HepG2 (cell line): ENCODE results near the gene MVB12A. TPM values are rescaled to one million over a fixed set of nuclear protein-coding genes. Genes with fewer than 3 reads are reported as not detected.

ENCODE experiments used
- ATAC-seq: fragments of 200-7000 bp; cut with Tn5 transposase; 3 replicates; pipeline ENCODE4 v1.9.1; 2020; ENCODE audit warnings: mild to moderate bottlenecking, moderate library complexity
- BruUV-seq: library from RNA; stranded (reverse); fragments of 400-500 nt; replicated peaks from 2 replicates; lab custom pipeline; 2021; lab: Mats Ljungman, UMichigan
- CTCF ChIA-PET: fragments of 300-600 bp; formaldehyde crosslinking; extraction: SDS; loops from one replicate; lab custom pipeline; 2021; ENCODE audit warnings: low total read pairs, inconsistent platforms, low intra/inter-chr PET ratio; lab: Yijun Ruan, JAX
- POLR2A ChIA-PET: fragments of 350-600 bp; sonication (Branson Sonifier 250); formaldehyde crosslinking; loops from one replicate; lab custom pipeline; 2020; ENCODE audit warnings: antibody characterized with exemption, inconsistent platforms; lab: Yijun Ruan, JAX
- DNase-seq: peaks from one replicate; pipeline ENCODE4 v3.0.0-alpha.2; 2015; ENCODE audit warnings: low spot score
- FAIRE-seq: peaks from 3 replicates; lab custom pipeline; 2011; peaks lifted over from hg19 to GRCh38; lab: Jason Lieb, UNC
- H2AFZ ChIP-seq: one replicate; pipeline ENCODE4 v1.6.1; 2011; ENCODE audit warnings: low read length, inconsistent platforms
- H3K27ac ChIP-seq: fragments of 300-600 bp; 3 replicates; pipeline ENCODE4 v1.8.0; 2011; ENCODE audit warnings: mixed run types, mild to moderate bottlenecking, mixed read lengths, low read length, inconsistent platforms; ENCODE audit not compliant: insufficient read depth; ENCODE audit errors: extremely low read length
- H3K27me3 ChIP-seq, 2 experiments: fragments of 200-600 bp in 1 of 2; 2 replicates in 1 of 2; 3 replicates in 1 of 2; pipeline versions ENCODE4 v1.6.0 to v1.8.0; 2011; ENCODE audit warnings: low read length in 2 of 2, mild to moderate bottlenecking in 2 of 2, moderate library complexity in 2 of 2, inconsistent platforms in 1 of 2; ENCODE audit not compliant: insufficient read depth in 2 of 2, control insufficient read depth in 1 of 2
- H3K36me3 ChIP-seq, 2 experiments: fragments of 200-600 bp in 1 of 2; replicated peaks in 1 of 2; 2 replicates in 1 of 2; 3 replicates in 1 of 2; pipeline versions ENCODE4 v1.5.1 to v1.8.0; 2011; ENCODE audit warnings: low read length in 2 of 2, inconsistent platforms in 1 of 2; ENCODE audit not compliant: insufficient read depth in 2 of 2, control insufficient read depth in 1 of 2
- H3K4me1 ChIP-seq: 2 replicates; pipeline ENCODE4 v1.5.1; 2012; ENCODE audit warnings: low read length, inconsistent platforms; ENCODE audit not compliant: insufficient read depth
- H3K4me2 ChIP-seq: 2 replicates; pipeline ENCODE4 v1.6.0; 2011; ENCODE audit warnings: low read depth, low read length, inconsistent platforms
- H3K4me3 ChIP-seq, 3 experiments: fragments of 200-600 bp in 1 of 3; sonication (generic), shearing (Covaris generic) in 1 of 3; replicated peaks in 1 of 3; 2 replicates each; pipeline ENCODE4 v1.5.1; 2011 to 2016; ENCODE audit warnings: low read length in 3 of 3, inconsistent platforms in 2 of 3, low read depth in 2 of 3, mild to moderate bottlenecking in 2 of 3, control low read depth in 1 of 3, mixed read lengths in 1 of 3; ENCODE audit not compliant: insufficient read depth in 1 of 3
- H3K79me2 ChIP-seq: one replicate; pipeline ENCODE4 v1.6.1; 2011; ENCODE audit warnings: low read length, inconsistent platforms; ENCODE audit not compliant: insufficient read depth
- H3K9ac ChIP-seq: 2 replicates; pipeline ENCODE4 v1.6.0; 2011; ENCODE audit warnings: mild to moderate bottlenecking, low read depth, low read length, inconsistent platforms; ENCODE audit not compliant: insufficient read depth
- H3K9me3 ChIP-seq: 2 replicates; pipeline ENCODE4 v1.5.1; 2012; ENCODE audit warnings: mild to moderate bottlenecking, low read length
- H4K20me1 ChIP-seq: 2 replicates; pipeline ENCODE4 v1.6.0; 2011; ENCODE audit warnings: inconsistent platforms, mild to moderate bottlenecking, low read length, moderate library complexity; ENCODE audit not compliant: insufficient read depth
- FOXO1 ChIP-seq: sonication (generic); formaldehyde crosslinking; IDR thresholded peaks from 2 replicates; pipeline ENCODE4 v1.4.0; 2020; ENCODE audit warnings: missing genetic modification reagents
- JARID2 ChIP-seq: sonication (generic); formaldehyde crosslinking; IDR thresholded peaks from 2 replicates; pipeline ENCODE4 v1.8.1; 2023; ENCODE audit warnings: missing genetic modification reagents, inconsistent platforms; ENCODE audit not compliant: insufficient replicate concordance
- MTF2 ChIP-seq: sonication (generic); formaldehyde crosslinking; IDR thresholded peaks from 2 replicates; pipeline ENCODE4 v1.5.0; 2020; ENCODE audit warnings: missing genetic modification reagents, borderline replicate concordance
- POLR2AphosphoS5 ChIP-seq: IDR thresholded peaks from 2 replicates; pipeline ENCODE4 v1.6.1; 2012; ENCODE audit warnings: low read depth, low read length
- XBP1 ChIP-seq: sonication (generic); formaldehyde crosslinking; IDR thresholded peaks from 2 replicates; pipeline ENCODE4 v1.5.0; 2020; ENCODE audit warnings: missing genetic modification reagents
- ZNF3 ChIP-seq: IDR thresholded peaks from 2 replicates; pipeline ENCODE4 v1.7.0; 2017; ENCODE audit warnings: inconsistent platforms
- ZNF547 ChIP-seq: sonication (generic); formaldehyde crosslinking; IDR thresholded peaks from 2 replicates; pipeline ENCODE4 v1.5.1; 2020; ENCODE audit warnings: mild to moderate bottlenecking, missing genetic modification reagents
- ZNF572 ChIP-seq: sonication (generic); formaldehyde crosslinking; IDR thresholded peaks from 2 replicates; pipeline ENCODE4 v1.5.1; 2020; ENCODE audit warnings: mild to moderate bottlenecking, missing genetic modification reagents
- ZNF768 ChIP-seq: sonication (generic); formaldehyde crosslinking; IDR thresholded peaks from 2 replicates; pipeline ENCODE4 v1.4.0; 2020; ENCODE audit warnings: missing genetic modification reagents
- WGBS: methylation state at CpG from one replicate; pipeline ENCODE4 v1.1.6; 2017; ENCODE audit warnings: low lambda C conversion rate; 5-methylcytosine and 5-hydroxymethylcytosine counted together
- in situ Hi-C: cut with HindIII; loops from 2 replicates; pipeline ENCODE4 v1.10.0; 2017; ENCODE audit warnings: low pct_unique_long_range_greater_than_20kb; ENCODE audit not compliant: extremely low pct_ligation_motif_present
- intact Hi-C: fragments of 100-400 bp; cut with micrococcal nuclease; formaldehyde crosslinking; loops from one replicate; pipeline ENCODE4 v1.10.0; 2022; ENCODE audit not compliant: unreplicated experiment
- polyA plus RNA-seq, 8 experiments: library from polyadenylated mRNA; depleted of rRNA in 3 of 8; stranded (reverse) in 7 of 8; unstranded in 1 of 8; fragments of >200 nt; fragmentation: Illumina TruSeq in 4 of 8; extraction: Trizol in 4 of 8; gene quantifications; 2 replicates each; pipeline versions ENCODE4 v1.2.1 to v1.2.3, GENCODE V29; 2011 to 2016; ENCODE audit warnings: low read depth in 4 of 8, missing spikeins in 1 of 8, mixed read lengths in 1 of 8; ENCODE audit not compliant: insufficient read depth in 1 of 8
- total RNA-seq, 5 experiments: library from RNA; depleted of rRNA; stranded (reverse); fragments of >200 nt; fragmentation: Illumina TruSeq; extraction: Trizol; gene quantifications; 2 replicates each; pipeline ENCODE4 v1.2.3, GENCODE V29; 2016; ENCODE audit warnings: low read depth in 1 of 5

Gene MVB12A
- total and polyA plus RNA-seq, 2 of the 13 experiments (the other 11 are each of a cell fraction or from before 2014, with no cell fraction given) = 35.7 to 36.1 TPM

GRCh38 chr19:17436094-17436873 is 16.4 kb downstream of the MVB12A start (continued):
- TF ChIP-seq JARID2 (no peak), ZNF572 (CRISPR knock-in tag) (no peak), XBP1 (CRISPR knock-in tag) (no peak), ZNF547 (CRISPR knock-in tag) (no peak), MTF2 (CRISPR knock-in tag) (no peak), POLR2AphosphoS5 (no peak)
- TF ChIP-seq, all 625 proteins: peak for 0

DNA sequence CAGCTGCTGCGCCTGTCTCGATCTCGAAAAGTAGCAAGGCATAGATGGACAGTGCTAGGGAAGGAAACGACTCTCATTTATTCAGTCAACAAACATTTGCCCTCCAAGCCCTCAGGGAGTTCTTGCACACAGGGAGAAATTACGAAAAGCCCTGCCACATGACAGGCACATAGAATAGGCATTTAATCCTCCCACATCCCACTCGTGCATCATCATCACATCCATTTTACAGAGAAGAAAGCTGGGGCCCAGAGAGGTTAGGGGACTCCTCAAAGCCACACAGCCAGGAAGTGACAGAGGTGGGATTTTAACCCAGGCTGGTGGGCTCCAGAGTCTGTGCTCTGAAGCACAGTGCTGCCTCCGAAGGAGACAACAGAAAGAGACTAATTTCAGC is 17.0 kb downstream of the MVB12A start:
- no peak for ATAC-seq
- intact Hi-C loops = no loop called here
- H3K4me1 ChIP-seq = no peaks in the 10 kb centered on the region
- DNase-seq = no peak
- H3K4me2 ChIP-seq = no peak overlapping the region
- no peaks in the 10 kb centered on the region for H4K20me1 ChIP-seq
- H2AFZ ChIP-seq = no peak overlapping the region
- no peaks in the 10 kb centered on the region for H3K9me3 ChIP-seq
- BruUV-seq = no TSS peak
- H3K4me3 ChIP-seq = no peak overlapping the region
- H3K36me3 ChIP-seq = no peaks in the 10 kb centered on the region
- 65% methylated on average over 7 of the region's 7 CpGs for WGBS
- H3K9ac ChIP-seq = no peak overlapping the region
- no peak for FAIRE-seq
- POLR2A ChIA-PET = no interaction called here
- TF ChIP-seq ZNF3 (CRISPR knock-in tag) (0 out of 2 replicates have a peak, but pooled peaks have one; percentile 62), FOXO1 (CRISPR knock-in tag) (no peak), ZNF768 (CRISPR knock-in tag) (peak; percentile 79)
- in situ Hi-C loops = no loop called here
- no peaks in the 10 kb centered on the region for H3K79me2 ChIP-seq
- CTCF ChIA-PET = no interaction called here
- no peaks in the 10 kb centered on the region for H3K27me3 ChIP-seq
- H3K27ac ChIP-seq = no peak overlapping the region
